Cerebellar cortex (tissue), 1 donor: ENCODE results near the gene DENND5A.

Source experiments
- DNase-seq: peaks from one replicate; pipeline ENCODE4 v3.0.0-alpha.2; 2015; ENCODE audit warnings: low spot score

The DENND5A gene

GRCh38 chr11:9265211-9266131, at the start of gene DENND5A:
Gene DENND5A (minus strand): TSS chr11:9265350. CDS start chr11:9265069, 281 bp downstream.
- DNase-seq = peak; percentile 85

- peak; percentile 99 for DNase-seq
These were observed 49.3 kb upstream of the DENND5A start, which contains the start of gene TMEM41B for GRCh38 chr11:9314291-9315077. Gene TMEM41B (minus strand): TSS chr11:9314593. CDS start chr11:9314441, 152 bp downstream.

- DNase-seq = peak; percentile 40
These were observed 48.6 kb upstream of the DENND5A start for GRCh38 chr11:9313648-9314290.

- no peak for DNase-seq
These were observed 45.4 kb upstream of the DENND5A start for GRCh38 chr11:9310485-9311090.

GRCh38 chr11:9304178-9304577, 39.0 kb upstream of the DENND5A start:
- DNase-seq = no peak

GRCh38 chr11:9302448-9302847, 37.3 kb upstream of the DENND5A start:
- no peak for DNase-seq

- DNase-seq = no peak
These were observed 36.6 kb upstream of the DENND5A start for GRCh38 chr11:9301720-9302119.

- no peak for DNase-seq
These were observed 28.5 kb upstream of the DENND5A start for GRCh38 chr11:9293646-9294045.

- no peak for DNase-seq
These were observed 20.9 kb upstream of the DENND5A start for GRCh38 chr11:9285850-9286587.

GRCh38 chr11:9280655-9281301, 15.6 kb upstream of the DENND5A start:
- DNase-seq = peak; percentile 26

- no peak for DNase-seq
These were observed 12.0 kb upstream of the DENND5A start for GRCh38 chr11:9277176-9277575.

- DNase-seq = peak; percentile 22
These were observed 11.4 kb upstream of the DENND5A start for GRCh38 chr11:9276571-9276970.

- DNase-seq = no peak
These were observed 9.5 kb upstream of the DENND5A start for GRCh38 chr11:9274499-9275258.

GRCh38 chr11:9273376-9274336, 8.5 kb upstream of the DENND5A start:
- DNase-seq = no peak

- DNase-seq = no peak
These were observed 4.4 kb upstream of the DENND5A start for GRCh38 chr11:9269492-9270013.

GRCh38 chr11:9267680-9268079, 2.5 kb upstream of the DENND5A start:
- no peak for DNase-seq

- no peak for DNase-seq
These were observed 1.8 kb upstream of the DENND5A start for GRCh38 chr11:9266926-9267325.

GRCh38 chr11:9266132-9266736, 1.1 kb upstream of the DENND5A start:
- no peak for DNase-seq
